B cell (primary cell): Measurements from ENCODE around the gene ZNRF4. TPM values are rescaled to one million over a fixed set of nuclear protein-coding genes. Genes with fewer than 3 reads are reported as not detected.

Experiments
- ATAC-seq: fragments of 200-7000 bp; cut with Tn5 transposase; one replicate; pipeline ENCODE4 v1.10.0; 2021; ENCODE audit warnings: low read depth, mild to moderate bottlenecking, moderate number of reproducible peaks, moderate library complexity
- CTCF ChIA-PET: fragments of 350-600 bp; sonication (Branson Sonifier 250); formaldehyde crosslinking; loops from one replicate; lab custom pipeline; 2021; ENCODE audit warnings: antibody characterized with exemption, inconsistent platforms; lab: Charles Lee
- POLR2A ChIA-PET: fragments of 350-600 bp; sonication (Branson Sonifier 250); formaldehyde crosslinking; loops from one replicate; lab custom pipeline; 2021; ENCODE audit warnings: antibody characterized with exemption; lab: Charles Lee
- DNase-seq: peaks from one replicate; pipeline ENCODE4 v3.0.0; 2013
- H2AFZ ChIP-seq: 2 replicates; pipeline ENCODE4 v1.6.1; 2012; ENCODE audit warnings: mild to moderate bottlenecking, low read depth, low read length; ENCODE audit not compliant: insufficient read depth, poor library complexity, severe bottlenecking
- H3K27ac ChIP-seq, 2 donors: 1 replicate in 1 of 2; 2 replicates in 1 of 2; pipeline ENCODE4 v1.5.1; 2012 to 2013; ENCODE audit warnings: low read length in 2 of 2, mild to moderate bottlenecking in 2 of 2, moderate library complexity in 1 of 2
- H3K27me3 ChIP-seq, 4 experiments: fragments of 200-600 bp in 1 of 4; sonication (generic) in 1 of 4; replicated peaks in 1 of 4; 1 replicate in 2 of 4; 2 replicates in 2 of 4; pipeline versions ENCODE4 v1.6.1 to v1.7.0; 2013 to 2016; ENCODE audit warnings: low read length in 3 of 4, mild to moderate bottlenecking in 2 of 4, mixed read lengths in 1 of 4, moderate library complexity in 1 of 4; ENCODE audit not compliant: insufficient read depth in 4 of 4, control insufficient read depth in 3 of 4; ENCODE audit errors: control extremely low read depth in 1 of 4
- H3K36me3 ChIP-seq, 2 experiments: replicated peaks in 1 of 2; 1 replicate in 1 of 2; 2 replicates in 1 of 2; pipeline versions ENCODE4 v1.6.1 to v1.7.1; 2013; ENCODE audit warnings: low read length in 1 of 2; ENCODE audit not compliant: insufficient read depth in 2 of 2, control insufficient read depth in 1 of 2; ENCODE audit errors: control extremely low read depth in 1 of 2, extremely low read depth in 1 of 2
- H3K4me1 ChIP-seq, 2 donors: fragments of 200-600 bp in 1 of 2; sonication (generic) in 1 of 2; 1 replicate in 1 of 2; 2 replicates in 1 of 2; pipeline versions ENCODE4 v1.5.1 to v1.6.1; 2013 to 2017; ENCODE audit warnings: low read length in 2 of 2; ENCODE audit not compliant: control insufficient read depth in 2 of 2, insufficient read depth in 2 of 2
- H3K4me2 ChIP-seq: replicated peaks from 2 replicates; pipeline ENCODE3; 2012; ENCODE audit warnings: mild to moderate bottlenecking, low read depth, low read length; ENCODE audit not compliant: poor library complexity, severe bottlenecking
- H3K4me3 ChIP-seq, 5 experiments: fragments of 200-600 bp in 1 of 5; sonication (generic) in 1 of 5; 1 replicate in 3 of 5; 2 replicates in 2 of 5; pipeline versions ENCODE4 v1.5.1 to v1.7.0; 2011 to 2016; ENCODE audit warnings: low read length in 4 of 5, mild to moderate bottlenecking in 4 of 5, low read depth in 2 of 5, control low read depth in 1 of 5, moderate library complexity in 1 of 5; ENCODE audit not compliant: insufficient read depth in 1 of 5; ENCODE audit errors: control extremely low read depth in 1 of 5, extremely low read depth in 1 of 5
- H3K79me2 ChIP-seq: fragments of 200-600 bp; sonication (generic); one replicate; pipeline ENCODE4 v1.6.0; 2016; ENCODE audit warnings: low read length; ENCODE audit not compliant: control insufficient read depth, insufficient read depth
- H3K9ac ChIP-seq: fragments of 200-600 bp; sonication (generic); 2 replicates; pipeline ENCODE4 v1.6.1; 2017; ENCODE audit warnings: mild to moderate bottlenecking, low read length, moderate library complexity
- H3K9me3 ChIP-seq, 3 donors: one replicate each; pipeline versions ENCODE4 v1.6.1 to v1.7.1; 2013; ENCODE audit warnings: low read length in 2 of 3; ENCODE audit not compliant: control insufficient read depth in 2 of 3, insufficient read depth in 1 of 3; ENCODE audit errors: control extremely low read depth in 1 of 3
- H4K20me1 ChIP-seq: 2 replicates; pipeline ENCODE4 v1.6.0; 2012; ENCODE audit warnings: mild to moderate bottlenecking, low read length; ENCODE audit not compliant: insufficient read depth, control insufficient read depth, poor library complexity, severe bottlenecking
- H3K27ac Mint-ChIP-seq: one replicate; pipeline ENCODE4 v1.8.0; 2021; ENCODE audit warnings: mixed read lengths
- H3K27me3 Mint-ChIP-seq: one replicate; pipeline ENCODE4 v1.8.0; 2021; ENCODE audit warnings: mixed read lengths
- H3K4me1 Mint-ChIP-seq: one replicate; pipeline ENCODE4 v1.8.0; 2021; ENCODE audit warnings: mixed read lengths
- H3K4me3 Mint-ChIP-seq: one replicate; pipeline ENCODE4 v1.8.0; 2021; ENCODE audit warnings: mixed read lengths
- H3K9me3 Mint-ChIP-seq: one replicate; pipeline ENCODE4 v1.8.0; 2022; ENCODE audit warnings: mixed read lengths; ENCODE audit not compliant: insufficient read depth
- EZH2 ChIP-seq: IDR thresholded peaks from 2 replicates; pipeline ENCODE4 v1.6.1; 2012; ENCODE audit warnings: borderline replicate concordance, low read depth, mild to moderate bottlenecking, moderate library complexity, low read length; ENCODE audit not compliant: insufficient read depth, poor library complexity, severe bottlenecking
- WGBS: methylation state at CpG from one replicate; pipeline ENCODE4 v1.1.5; 2013; ENCODE audit warnings: missing lambda C conversion rate; ENCODE audit not compliant: insufficient coverage; 5-methylcytosine and 5-hydroxymethylcytosine counted together
- intact Hi-C: fragments of 100-400 bp; cut with micrococcal nuclease; formaldehyde crosslinking; loops from one replicate; pipeline ENCODE4 v1.10.0; 2022
- polyA plus RNA-seq: library from polyadenylated mRNA; depleted of rRNA; stranded (reverse); fragments of >200 nt; gene quantifications from 2 replicates; pipeline ENCODE4 v1.2.3, GENCODE V29; 2012
- total RNA-seq, 2 donors: library from RNA; stranded (reverse); fragments of 120-200 nt in 1 of 2; gene quantifications; 1 replicate in 1 of 2; 2 replicates in 1 of 2; pipeline versions ENCODE4 v1.2.3 to v1.2.4, GENCODE V29; 2013 to 2022
- TF ChIP-seq, protein P1 (sequence below): fragments of 200-600 bp; IDR thresholded peaks from one replicate; pipeline ENCODE4 v1.8.0; 2022; ENCODE audit warnings: antibody characterized with exemption, mild to moderate bottlenecking

The ZNRF4 gene
- total and polyA plus RNA-seq, 2 donors (not counting 1 experiment from before 2014, with no cell fraction given), result not detected

DNA sequence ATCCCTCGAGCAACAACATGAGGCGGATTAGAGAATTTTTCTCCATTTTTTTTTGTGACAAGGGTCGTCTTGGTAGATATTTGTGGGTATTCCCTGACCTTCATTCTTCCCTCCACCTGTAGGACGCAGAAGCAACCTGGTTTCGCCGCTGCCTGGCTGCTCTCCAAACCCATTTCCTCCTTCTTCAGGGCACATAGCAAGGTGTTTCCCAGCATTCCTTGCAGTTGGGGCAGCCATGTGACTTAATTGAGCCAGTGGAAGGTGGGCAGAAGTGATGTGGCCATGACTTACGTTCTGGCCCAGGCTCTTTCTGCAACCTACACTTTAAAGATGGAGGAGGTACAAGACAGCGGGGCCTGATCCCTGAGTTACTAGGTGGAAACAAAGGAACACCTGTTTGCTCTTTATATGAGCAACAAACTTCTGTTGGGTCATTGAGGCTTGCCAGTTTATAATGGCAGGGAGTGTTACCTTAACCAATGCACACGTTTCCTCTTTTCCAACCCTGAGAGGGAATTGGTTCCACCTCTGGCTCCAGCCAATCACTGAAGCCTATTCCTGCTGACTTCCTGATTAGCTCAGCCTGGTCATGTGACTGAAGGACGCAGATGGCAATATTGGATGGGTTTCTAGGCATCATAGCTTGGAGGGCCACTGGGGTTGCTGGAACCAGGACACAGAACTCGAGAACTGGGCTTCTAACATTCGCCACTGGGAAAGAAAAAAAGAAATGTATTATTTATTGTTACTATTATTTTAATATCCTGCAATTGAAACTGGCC, 30.8 kb upstream of the ZNRF4 start:
- Histone ChIP-seq H2AFZ (no peak overlapping the region), H3K79me2 (no peaks in the 10 kb centered on the region), H3K4me1 (no peaks in the 10 kb centered on the region), H3K9ac (no peak overlapping the region), H3K4me3 (no peak overlapping the region), H3K4me2 (no peak overlapping the region), H3K36me3 (no peaks in the 10 kb centered on the region), H3K27ac (no peak overlapping the region), H4K20me1 (no peaks in the 10 kb centered on the region), H3K9me3 (peaks cover 0 to 3% (median 0%) of the 10 kb centered on the region in 3 donors), H3K27me3 (peaks cover 0 to 3% (median 0%) of the 10 kb centered on the region in 4 experiments)
- H3K4me1 Mint-ChIP-seq, result no peaks in the 10 kb centered on the region
- no peak overlapping the region for H3K27ac Mint-ChIP-seq
- WGBS, result 80% methylated on average over 6 of the region's 12 CpGs
- POLR2A ChIA-PET, result no interaction called here
- H3K4me3 Mint-ChIP-seq, result no peak overlapping the region
- ATAC-seq (no peak), DNase-seq (no peak)
- CTCF ChIA-PET, result no interaction called here
- intact Hi-C loops, result no loop called here
- TF ChIP-seq, protein P1, sequence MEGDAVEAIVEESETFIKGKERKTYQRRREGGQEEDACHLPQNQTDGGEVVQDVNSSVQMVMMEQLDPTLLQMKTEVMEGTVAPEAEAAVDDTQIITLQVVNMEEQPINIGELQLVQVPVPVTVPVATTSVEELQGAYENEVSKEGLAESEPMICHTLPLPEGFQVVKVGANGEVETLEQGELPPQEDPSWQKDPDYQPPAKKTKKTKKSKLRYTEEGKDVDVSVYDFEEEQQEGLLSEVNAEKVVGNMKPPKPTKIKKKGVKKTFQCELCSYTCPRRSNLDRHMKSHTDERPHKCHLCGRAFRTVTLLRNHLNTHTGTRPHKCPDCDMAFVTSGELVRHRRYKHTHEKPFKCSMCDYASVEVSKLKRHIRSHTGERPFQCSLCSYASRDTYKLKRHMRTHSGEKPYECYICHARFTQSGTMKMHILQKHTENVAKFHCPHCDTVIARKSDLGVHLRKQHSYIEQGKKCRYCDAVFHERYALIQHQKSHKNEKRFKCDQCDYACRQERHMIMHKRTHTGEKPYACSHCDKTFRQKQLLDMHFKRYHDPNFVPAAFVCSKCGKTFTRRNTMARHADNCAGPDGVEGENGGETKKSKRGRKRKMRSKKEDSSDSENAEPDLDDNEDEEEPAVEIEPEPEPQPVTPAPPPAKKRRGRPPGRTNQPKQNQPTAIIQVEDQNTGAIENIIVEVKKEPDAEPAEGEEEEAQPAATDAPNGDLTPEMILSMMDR, result no peak
- TF ChIP-seq EZH2, result no peak
- H3K27me3 Mint-ChIP-seq, result peaks cover 44% of the 10 kb centered on the region
- peaks cover 6% of the 10 kb centered on the region for H3K9me3 Mint-ChIP-seq

DNA sequence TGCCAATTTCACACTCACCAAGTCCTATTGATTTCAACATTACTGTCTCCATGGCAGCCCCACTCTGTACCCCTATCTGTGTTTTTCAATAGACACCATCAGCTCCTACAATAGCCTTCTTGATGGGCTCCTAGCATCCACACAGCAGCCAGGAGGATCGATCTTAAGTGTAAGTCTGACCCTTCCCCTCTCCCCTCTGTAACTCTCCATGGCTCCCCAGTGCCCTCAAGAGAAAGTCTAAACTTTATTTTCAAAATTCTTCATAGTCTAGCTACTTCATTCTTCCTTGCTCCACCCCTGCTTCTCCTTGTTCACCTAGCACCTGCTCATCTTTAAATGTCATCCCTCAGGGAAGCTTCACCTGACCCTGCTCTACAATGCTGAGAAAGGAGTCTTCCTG, 30.0 kb upstream of the ZNRF4 start:
- Histone ChIP-seq H3K4me3 (no peak overlapping the region), H3K27me3 (peaks cover 0 to 3% (median 0%) of the 10 kb centered on the region in 4 experiments), H3K27ac (no peak overlapping the region), H3K4me1 (no peaks in the 10 kb centered on the region), H3K4me2 (no peak overlapping the region), H4K20me1 (no peaks in the 10 kb centered on the region), H3K36me3 (no peaks in the 10 kb centered on the region), H3K79me2 (no peaks in the 10 kb centered on the region), H2AFZ (no peak overlapping the region), H3K9ac (no peak overlapping the region), H3K9me3 (peaks cover 0 to 3% (median 0%) of the 10 kb centered on the region in 3 donors)
- Mint-ChIP-seq H3K4me3 (no peak overlapping the region), H3K4me1 (no peaks in the 10 kb centered on the region), H3K27ac (no peak overlapping the region), H3K27me3 (peaks cover 38% of the 10 kb centered on the region), H3K9me3 (peaks cover 6% of the 10 kb centered on the region)
- CTCF ChIA-PET, result no interaction called here
- intact Hi-C loops, result no loop called here
- no peak for TF ChIP-seq EZH2
- TF ChIP-seq, protein P1, result no peak
- DNase-seq (no peak), ATAC-seq (no peak)
- 88% methylated on average over 1 of the region's 1 CpG for WGBS
- POLR2A ChIA-PET, result no interaction called here
